GM12892 (cell line): ENCODE results near the gene ZDHHC21.

ENCODE experiments used
- POLR2A ChIP-seq: IDR thresholded peaks from 2 replicates; pipeline ENCODE4 v1.6.1; 2011; ENCODE audit warnings: low read depth, low read length, control low read depth
- POLR2AphosphoS5 ChIP-seq: IDR thresholded peaks from 2 replicates; pipeline ENCODE4 v1.6.1; 2011; ENCODE audit warnings: low read depth, low read length, control low read depth
- TAF1 ChIP-seq: IDR thresholded peaks from 2 replicates; pipeline ENCODE4 v1.6.1; 2011; ENCODE audit warnings: low read depth, mild to moderate bottlenecking, control low read depth, low read length, borderline replicate concordance

DNA sequence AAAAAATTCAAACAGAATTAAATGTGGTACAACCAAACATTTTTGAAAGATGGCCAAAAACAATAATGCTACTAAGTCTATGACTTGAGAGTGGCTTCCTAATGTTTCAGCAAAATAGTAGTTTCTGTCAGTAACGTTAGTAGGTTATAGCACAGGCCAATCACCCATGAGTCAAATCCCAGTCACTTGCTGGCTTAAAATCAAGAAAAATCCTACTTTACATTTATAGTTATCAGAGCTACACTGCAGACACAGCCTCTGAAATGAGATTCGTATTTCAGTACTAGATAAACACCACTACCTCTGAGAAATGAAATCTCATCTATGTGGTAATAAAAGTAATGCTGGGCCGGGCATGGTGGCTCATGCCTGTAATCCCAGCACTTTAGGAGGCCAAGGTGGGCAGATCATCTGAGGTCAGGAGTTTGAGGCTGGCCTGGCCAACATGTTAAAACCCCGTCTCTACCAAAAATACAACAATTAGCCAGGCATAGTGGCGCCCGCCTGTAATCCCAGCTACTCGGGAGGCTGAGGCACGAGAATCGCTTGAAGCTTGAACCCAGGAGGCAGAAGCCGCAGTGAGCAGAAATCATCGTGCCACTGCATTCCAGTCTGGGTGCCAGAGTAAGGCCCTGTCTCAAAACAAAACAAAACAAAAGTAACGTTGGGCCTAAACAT, 6.1 kb downstream of the ZDHHC21 start:
- TF ChIP-seq POLR2A (no peak), POLR2AphosphoS5 (no peak), TAF1 (no peak)
